GM12878 (cell line): ENCODE results near the gene TMEM53.

Source experiments
- EP300 ChIP-seq, 2 experiments: fragments of 150-350 bp in 1 of 2; IDR thresholded peaks; 2 replicates each; pipeline ENCODE4 v1.6.1; 2011 to 2012; ENCODE audit warnings: low read depth in 2 of 2, low read length in 2 of 2, borderline replicate concordance in 1 of 2, improper control_type of control experiment in 1 of 2, inconsistent platforms in 1 of 2; ENCODE audit not compliant: control insufficient read depth in 1 of 2
- EZH2 ChIP-seq: IDR thresholded peaks from 2 replicates; pipeline ENCODE4 v1.6.1; 2012; ENCODE audit warnings: low read depth, mild to moderate bottlenecking, control low read depth, inconsistent platforms, low read length, borderline replicate concordance; ENCODE audit not compliant: control insufficient read depth

- TF ChIP-seq EP300 (IDR thresholded peaks at IDR 0.05; ENCODE audit: borderline replicate concordance in 1 of 2, control insufficient read depth in 1 of 2, low read depth in 2 of 2, low read length in 2 of 2): no peak
- no peak for TF ChIP-seq EZH2
Observed at GRCh38 chr1:44647896-44648295, 26.4 kb downstream of the TMEM53 start.
